ENCODE measurements around the gene CCNY.

DNA sequence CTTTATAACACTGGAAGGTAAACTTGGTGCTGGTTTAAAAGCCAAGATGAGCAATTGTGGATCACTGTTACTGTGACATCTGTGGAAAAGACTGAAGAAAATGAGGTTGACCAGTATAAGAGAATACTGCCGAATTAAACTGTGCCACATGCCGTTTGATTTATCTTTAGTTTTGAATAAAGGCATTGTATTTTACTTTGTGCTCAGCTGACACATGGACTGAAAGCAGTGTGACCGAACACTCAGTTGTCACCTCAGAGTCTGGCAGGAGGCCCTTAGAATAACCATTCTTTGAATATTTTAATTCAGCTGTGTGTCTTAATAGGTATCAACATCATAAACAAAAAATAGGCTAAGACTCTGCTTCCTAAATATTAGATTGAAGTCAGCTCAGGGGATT, 135.1 kb downstream of the CCNY start:
- no peak for TF ChIP-seq ZBTB7A (IDR thresholded peaks at IDR 0.05; ENCODE audit: low read depth)
- TF ChIP-seq, protein P1, sequence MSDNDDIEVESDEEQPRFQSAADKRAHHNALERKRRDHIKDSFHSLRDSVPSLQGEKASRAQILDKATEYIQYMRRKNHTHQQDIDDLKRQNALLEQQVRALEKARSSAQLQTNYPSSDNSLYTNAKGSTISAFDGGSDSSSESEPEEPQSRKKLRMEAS (IDR thresholded peaks at IDR 0.05), result no peak
- TF ChIP-seq TCF12 (IDR thresholded peaks at IDR 0.05; ENCODE audit: low read depth), result no peak
- no peak for TF ChIP-seq YY1 (IDR thresholded peaks at IDR 0.05; ENCODE audit: low read depth)
- TF ChIP-seq, protein P2, sequence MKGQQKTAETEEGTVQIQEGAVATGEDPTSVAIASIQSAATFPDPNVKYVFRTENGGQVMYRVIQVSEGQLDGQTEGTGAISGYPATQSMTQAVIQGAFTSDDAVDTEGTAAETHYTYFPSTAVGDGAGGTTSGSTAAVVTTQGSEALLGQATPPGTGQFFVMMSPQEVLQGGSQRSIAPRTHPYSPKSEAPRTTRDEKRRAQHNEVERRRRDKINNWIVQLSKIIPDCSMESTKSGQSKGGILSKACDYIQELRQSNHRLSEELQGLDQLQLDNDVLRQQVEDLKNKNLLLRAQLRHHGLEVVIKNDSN (IDR thresholded peaks at IDR 0.05), result no peak
- TF ChIP-seq NFIC (IDR thresholded peaks at IDR 0.05), result no peak
- no peak for TF ChIP-seq CREB1 (IDR thresholded peaks at IDR 0.05; ENCODE audit: low read depth)
- no peak for TF ChIP-seq EP300 (IDR thresholded peaks at IDR 0.05; ENCODE audit: borderline replicate concordance)
- TF ChIP-seq, protein P3, sequence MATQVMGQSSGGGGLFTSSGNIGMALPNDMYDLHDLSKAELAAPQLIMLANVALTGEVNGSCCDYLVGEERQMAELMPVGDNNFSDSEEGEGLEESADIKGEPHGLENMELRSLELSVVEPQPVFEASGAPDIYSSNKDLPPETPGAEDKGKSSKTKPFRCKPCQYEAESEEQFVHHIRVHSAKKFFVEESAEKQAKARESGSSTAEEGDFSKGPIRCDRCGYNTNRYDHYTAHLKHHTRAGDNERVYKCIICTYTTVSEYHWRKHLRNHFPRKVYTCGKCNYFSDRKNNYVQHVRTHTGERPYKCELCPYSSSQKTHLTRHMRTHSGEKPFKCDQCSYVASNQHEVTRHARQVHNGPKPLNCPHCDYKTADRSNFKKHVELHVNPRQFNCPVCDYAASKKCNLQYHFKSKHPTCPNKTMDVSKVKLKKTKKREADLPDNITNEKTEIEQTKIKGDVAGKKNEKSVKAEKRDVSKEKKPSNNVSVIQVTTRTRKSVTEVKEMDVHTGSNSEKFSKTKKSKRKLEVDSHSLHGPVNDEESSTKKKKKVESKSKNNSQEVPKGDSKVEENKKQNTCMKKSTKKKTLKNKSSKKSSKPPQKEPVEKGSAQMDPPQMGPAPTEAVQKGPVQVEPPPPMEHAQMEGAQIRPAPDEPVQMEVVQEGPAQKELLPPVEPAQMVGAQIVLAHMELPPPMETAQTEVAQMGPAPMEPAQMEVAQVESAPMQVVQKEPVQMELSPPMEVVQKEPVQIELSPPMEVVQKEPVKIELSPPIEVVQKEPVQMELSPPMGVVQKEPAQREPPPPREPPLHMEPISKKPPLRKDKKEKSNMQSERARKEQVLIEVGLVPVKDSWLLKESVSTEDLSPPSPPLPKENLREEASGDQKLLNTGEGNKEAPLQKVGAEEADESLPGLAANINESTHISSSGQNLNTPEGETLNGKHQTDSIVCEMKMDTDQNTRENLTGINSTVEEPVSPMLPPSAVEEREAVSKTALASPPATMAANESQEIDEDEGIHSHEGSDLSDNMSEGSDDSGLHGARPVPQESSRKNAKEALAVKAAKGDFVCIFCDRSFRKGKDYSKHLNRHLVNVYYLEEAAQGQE (IDR thresholded peaks at IDR 0.05; ENCODE audit: low read depth), result no peak
- no peak for TF ChIP-seq TEAD4 (IDR thresholded peaks at IDR 0.05)

Measured in Ishikawa (cell line).